Neural cell (in vitro differentiated cells): ENCODE measurements around the gene SPRED1. TPM values are rescaled to one million over a fixed set of nuclear protein-coding genes. Genes with fewer than 3 reads are reported as not detected.

Experiments
- H2AFZ ChIP-seq: fragments of 200-600, 300-800 bp; sonication (generic), shearing (Covaris generic); 2 replicates; pipeline ENCODE4 v1.6.0; 2014; ENCODE audit warnings: low read depth, mild to moderate bottlenecking, antibody characterized with exemption, low read length, moderate library complexity
- H3F3A ChIP-seq: fragments of 200-600 bp; shearing (Covaris generic); 2 replicates; pipeline ENCODE4 v1.6.1; 2016; ENCODE audit warnings: mild to moderate bottlenecking, moderate library complexity, mixed read lengths, antibody characterized with exemption, low read length; ENCODE audit not compliant: insufficient read depth, poor library complexity, severe bottlenecking
- H3K27ac ChIP-seq: fragments of 200-600, 300-800 bp; sonication (generic), shearing (Covaris generic); 2 replicates; pipeline ENCODE4 v1.5.1; 2014; ENCODE audit warnings: mild to moderate bottlenecking, low read length, moderate library complexity
- H3K27me3 ChIP-seq: fragments of 300-800, 200-600 bp; sonication (generic), shearing (Covaris generic); 2 replicates; pipeline ENCODE4 v1.6.0; 2014; ENCODE audit warnings: mild to moderate bottlenecking, low read depth, low read length, moderate library complexity; ENCODE audit not compliant: insufficient read depth
- H3K36me3 ChIP-seq: fragments of 300-800, 200-600 bp; sonication (generic), shearing (Covaris generic); 2 replicates; pipeline ENCODE4 v1.5.1; 2014; ENCODE audit warnings: mild to moderate bottlenecking, antibody characterized with exemption, low read length, moderate library complexity; ENCODE audit not compliant: insufficient read depth
- H3K4me2 ChIP-seq: fragments of 300-800, 200-600 bp; sonication (generic), shearing (Covaris generic); 2 replicates; pipeline ENCODE4 v1.6.0; 2014; ENCODE audit warnings: mild to moderate bottlenecking, low read length
- H3K4me3 ChIP-seq: fragments of 300-800, 200-600 bp; sonication (generic), shearing (Covaris generic); 2 replicates; pipeline ENCODE4 v1.5.1; 2014; ENCODE audit warnings: mild to moderate bottlenecking, low read length, moderate library complexity
- H3K79me2 ChIP-seq: fragments of 200-600 bp; shearing (Covaris generic); replicated peaks from 2 replicates; pipeline ENCODE4 v1.6.0; 2014; ENCODE audit warnings: mild to moderate bottlenecking, low read length, moderate library complexity; ENCODE audit not compliant: insufficient read depth
- H3K9ac ChIP-seq: fragments of 300-800, 200-600 bp; sonication (generic), shearing (Covaris generic); 2 replicates; pipeline ENCODE4 v1.6.1; 2016; ENCODE audit warnings: mild to moderate bottlenecking, low read length, mixed read lengths
- H3K9me2 ChIP-seq: fragments of 200-600 bp; shearing (Covaris generic); 2 replicates; pipeline ENCODE4 v1.6.1; 2016; ENCODE audit warnings: mild to moderate bottlenecking, low read length, mixed read lengths; ENCODE audit not compliant: insufficient read depth
- H3K9me3 ChIP-seq: fragments of 200-600, 300-800 bp; sonication (generic), shearing (Covaris generic); 2 replicates; pipeline ENCODE4 v1.6.1; 2016; ENCODE audit warnings: mild to moderate bottlenecking, mixed run types, low read length, moderate library complexity, mixed read lengths
- H4K20me1 ChIP-seq: fragments of 200-600 bp; shearing (Covaris generic); 2 replicates; pipeline ENCODE4 v1.6.1; 2016; ENCODE audit warnings: mild to moderate bottlenecking, mixed run types; ENCODE audit not compliant: insufficient read depth
- CTCF ChIP-seq: fragments of 450-650 bp; IDR thresholded peaks from 2 replicates; pipeline ENCODE4 v1.5.1; 2014; ENCODE audit warnings: antibody characterized with exemption, mild to moderate bottlenecking, moderate library complexity; ENCODE audit not compliant: poor library complexity, severe bottlenecking
- EP300 ChIP-seq: fragments of 450-650 bp; conservative IDR thresholded peaks from 2 replicates; pipeline ENCODE4 v1.6.1; 2014; ENCODE audit warnings: antibody characterized with exemption, mild to moderate bottlenecking, moderate library complexity; ENCODE audit not compliant: poor library complexity, severe bottlenecking
- EZH2 ChIP-seq: fragments of 200-600, 300-800 bp; shearing (Covaris generic), sonication (generic); IDR thresholded peaks from 2 replicates; pipeline ENCODE4 v1.6.1; 2014; ENCODE audit warnings: antibody characterized with exemption, low read length, borderline replicate concordance, mild to moderate bottlenecking; ENCODE audit not compliant: insufficient read depth, poor library complexity, severe bottlenecking
- MXI1 ChIP-seq: fragments of 450-650 bp; conservative IDR thresholded peaks from 2 replicates; pipeline ENCODE4 v1.6.1; 2014; ENCODE audit warnings: antibody characterized with exemption, mild to moderate bottlenecking; ENCODE audit not compliant: poor library complexity, severe bottlenecking
- POLR2AphosphoS5 ChIP-seq: IDR thresholded peaks from 2 replicates; pipeline ENCODE4 v1.6.1; 2012
- RAD21 ChIP-seq: fragments of 450-650 bp; conservative IDR thresholded peaks from 2 replicates; pipeline ENCODE4 v1.6.1; 2014; ENCODE audit warnings: antibody characterized with exemption, mild to moderate bottlenecking, moderate library complexity
- REST ChIP-seq: IDR thresholded peaks from 2 replicates; pipeline ENCODE4 v1.6.1; 2012; ENCODE audit warnings: borderline replicate concordance
- SMC3 ChIP-seq: fragments of 450-650 bp; conservative IDR thresholded peaks from 2 replicates; pipeline ENCODE4 v1.6.1; 2014; ENCODE audit warnings: antibody characterized with exemption, mild to moderate bottlenecking, moderate library complexity; ENCODE audit not compliant: poor library complexity
- TAF1 ChIP-seq: IDR thresholded peaks from 2 replicates; pipeline ENCODE4 v1.6.1; 2012; ENCODE audit warnings: low read depth
- polyA plus RNA-seq: library from polyadenylated mRNA; depleted of rRNA; stranded (reverse); fragments of >200 nt; gene quantifications from 2 replicates; pipeline ENCODE4 v1.2.3, GENCODE V29; 2014

The SPRED1 gene
- polyA plus RNA-seq, 1 donor from 2014 or later, result 12.0 TPM

- no peaks in the 10 kb centered on the region for H3K36me3 ChIP-seq
- no peaks in the 10 kb centered on the region for H3K27me3 ChIP-seq
- H2AFZ ChIP-seq, result no peak overlapping the region
- no peak overlapping the region for H3K4me3 ChIP-seq
- TF ChIP-seq EZH2, result no peak
- no peak for TF ChIP-seq MXI1
- no peak for TF ChIP-seq RAD21
- no peak for TF ChIP-seq SMC3
- TF ChIP-seq REST, result no peak
- no peak for TF ChIP-seq EP300
- TF ChIP-seq TAF1, result no peak
- TF ChIP-seq CTCF, result no peak
- no peak for TF ChIP-seq POLR2AphosphoS5
- no peak overlapping the region for H3K4me2 ChIP-seq
- H3K9ac ChIP-seq, result no peak overlapping the region
- H3F3A ChIP-seq, result no peaks in the 10 kb centered on the region
- H3K79me2 ChIP-seq, result no peaks in the 10 kb centered on the region
- no peaks in the 10 kb centered on the region for H3K9me2 ChIP-seq
- H3K9me3 ChIP-seq, result no peaks in the 10 kb centered on the region
- H3K27ac ChIP-seq, result no peak overlapping the region
- no peaks in the 10 kb centered on the region for H4K20me1 ChIP-seq
These were observed 149.1 kb downstream of the SPRED1 start for GRCh38 chr15:38401701-38402100.

GRCh38 chr15:38406436-38406835 is 153.8 kb downstream of the SPRED1 start:
- Histone ChIP-seq H4K20me1 (no peaks in the 10 kb centered on the region), H3K4me3 (no peak overlapping the region), H3F3A (no peaks in the 10 kb centered on the region), H3K79me2 (no peaks in the 10 kb centered on the region), H3K9ac (no peak overlapping the region), H3K36me3 (no peaks in the 10 kb centered on the region), H2AFZ (no peak overlapping the region), H3K27me3 (no peaks in the 10 kb centered on the region), H3K9me3 (no peaks in the 10 kb centered on the region), H3K9me2 (no peaks in the 10 kb centered on the region), H3K27ac (no peak overlapping the region), H3K4me2 (no peak overlapping the region)
- TF ChIP-seq POLR2AphosphoS5 (no peak), SMC3 (no peak), RAD21 (no peak)

Other genes starting within 250 kb of the SPRED1 start
- gene FAM98B, start 201.3 kb downstream of the SPRED1 start, polyA plus RNA-seq, result 8.9 and 12.7 TPM in 2 replicates